GM19043 (cell line): ENCODE measurements around the gene DNHD1.
"Not testable (repeated sequence)": the region's sequence is repeated elsewhere in the genome, so short reads cannot be mapped to it uniquely, and the experiment has no call there.

Experiments
- ATAC-seq: cut with Tn5 transposase; IDR thresholded peaks from one replicate; pipeline ENCODE4 v1.9.1; 2021; ENCODE audit warnings: low read depth; ENCODE audit not compliant: unreplicated experiment

Gene DNHD1

GRCh38 chr11:6476571-6476970 lies 20.5 kb upstream of the DNHD1 start:
- ATAC-seq, result no peak

GRCh38 chr11:6480299-6480914 lies 16.7 kb upstream of the DNHD1 start:
- ATAC-seq, result no peak

GRCh38 chr11:6481012-6481923 lies 15.8 kb upstream of the DNHD1 start, which contains the start of the genes ARFIP2 and TIMM10B:
ARFIP2 (minus strand) TSS chr11:6481331; CDS start chr11:6480421, 910 bp downstream.
TIMM10B (plus strand) TSS chr11:6481501; CDS start chr11:6481517, 16 bp downstream.
- ATAC-seq, result peak; percentile 99

- no peak for ATAC-seq
Observed at GRCh38 chr11:6481924-6482275, 15.2 kb upstream of the DNHD1 start.

- no peak for ATAC-seq
Observed at GRCh38 chr11:6482441-6482840, 14.6 kb upstream of the DNHD1 start.

GRCh38 chr11:6483015-6483414 lies 14.1 kb upstream of the DNHD1 start:
- no peak for ATAC-seq

GRCh38 chr11:6485661-6486060 lies 11.4 kb upstream of the DNHD1 start:
- no peak for ATAC-seq

GRCh38 chr11:6486256-6486655 lies 10.8 kb upstream of the DNHD1 start:
- ATAC-seq, result no peak

- ATAC-seq, result no peak
Observed at GRCh38 chr11:6486938-6487337, 10.1 kb upstream of the DNHD1 start.

GRCh38 chr11:6488342-6488741 lies 8.7 kb upstream of the DNHD1 start:
- ATAC-seq, result no peak

GRCh38 chr11:6488821-6489220 lies 8.3 kb upstream of the DNHD1 start:
- no peak for ATAC-seq

GRCh38 chr11:6489306-6489705 lies 7.8 kb upstream of the DNHD1 start:
- ATAC-seq, result no peak

- ATAC-seq, result no peak
Observed at GRCh38 chr11:6498121-6498520, 1.0 kb downstream of the DNHD1 start.

- ATAC-seq, result no peak
Observed at GRCh38 chr11:6498544-6498943, 1.5 kb downstream of the DNHD1 start.

- ATAC-seq, result no peak
Observed at GRCh38 chr11:6502382-6502781, 5.3 kb downstream of the DNHD1 start.

- no peak for ATAC-seq
Observed at GRCh38 chr11:6504166-6504565, 7.1 kb downstream of the DNHD1 start.

- ATAC-seq, result no peak
Observed at GRCh38 chr11:6505577-6506240, 8.6 kb downstream of the DNHD1 start.

GRCh38 chr11:6516865-6517264 lies 19.8 kb downstream of the DNHD1 start:
- ATAC-seq, result no peak

GRCh38 chr11:6520265-6520664 lies 23.2 kb downstream of the DNHD1 start:
- ATAC-seq, result no peak

GRCh38 chr11:6521946-6522345 lies 24.9 kb downstream of the DNHD1 start:
- ATAC-seq, result not testable (repeated sequence)

GRCh38 chr11:6523253-6523652 lies 26.2 kb downstream of the DNHD1 start:
- ATAC-seq, result no peak
